ENCODE results near the gene CEACAM3. TPM values are rescaled to one million over a fixed set of nuclear protein-coding genes. Genes with fewer than 3 reads are reported as not detected.

CEACAM3 gene
- total RNA-seq, 1 experiment from 2014 or later, result not detected

- Mint-ChIP-seq H3K36me3 (ENCODE audit: insufficient read depth, unreplicated experiment) (no peaks in the 10 kb centered on the region), H3K4me1 (ENCODE audit: insufficient read depth, unreplicated experiment) (no peaks in the 10 kb centered on the region), H3K27me3 (ENCODE audit: insufficient read depth, unreplicated experiment) (peaks cover 56% of the 10 kb centered on the region), H3K27ac (ENCODE audit: low read depth, unreplicated experiment) (no peak overlapping the region), H3K9me3 (ENCODE audit: unreplicated experiment) (no peaks in the 10 kb centered on the region), H3K4me3 (ENCODE audit: unreplicated experiment) (no peak overlapping the region)
- no peak for TF ChIP-seq CTCF (IDR thresholded peaks at IDR 0.05; ENCODE audit: unreplicated experiment)
- no TSS peak for BruUV-seq (replicated peaks)
- ChIA-PET POLR2A (no interaction called here), CTCF (interaction anchor here (0.8 to 1.8 kb wide), 2 partner anchors 15 to 25 kb away, joined by 4 to 10 read pairs; no protein-coding TSS in a partner anchor)
- intact Hi-C loops (cut with micrococcal nuclease), result no loop called here
- DNase-seq (ENCODE audit: unreplicated experiment), result no peak
Observed at GRCh38 chr19:41810301-41810700, 13.9 kb downstream of the CEACAM3 start.

- TF ChIP-seq CTCF (IDR thresholded peaks at IDR 0.05; ENCODE audit: unreplicated experiment), result no peak
- ChIA-PET POLR2A (no interaction called here), CTCF (interaction anchor here (0.5 to 1.8 kb wide), 5 partner anchors 16 to 155 kb away, joined by 3 to 10 read pairs (median 4); no protein-coding TSS in a partner anchor)
- Mint-ChIP-seq H3K27me3 (ENCODE audit: insufficient read depth, unreplicated experiment) (peaks cover 49% of the 10 kb centered on the region), H3K36me3 (ENCODE audit: insufficient read depth, unreplicated experiment) (no peaks in the 10 kb centered on the region), H3K4me3 (ENCODE audit: unreplicated experiment) (no peak overlapping the region), H3K4me1 (ENCODE audit: insufficient read depth, unreplicated experiment) (no peaks in the 10 kb centered on the region), H3K9me3 (ENCODE audit: unreplicated experiment) (no peaks in the 10 kb centered on the region), H3K27ac (ENCODE audit: low read depth, unreplicated experiment) (no peak overlapping the region)
- BruUV-seq (replicated peaks), result no TSS peak
- no peak for DNase-seq (ENCODE audit: unreplicated experiment)
- intact Hi-C loops (cut with micrococcal nuclease), result no loop called here
Observed at GRCh38 chr19:41811036-41811435, 14.6 kb downstream of the CEACAM3 start.

GRCh38 chr19:41811981-41812380, 15.6 kb downstream of the CEACAM3 start:
- BruUV-seq (replicated peaks), result no TSS peak
- ChIA-PET POLR2A (no interaction called here), CTCF (interaction anchor here (0.7 to 0.9 kb wide), 2 partner anchors 19 to 24 kb away, joined by 4 read pairs; no protein-coding TSS in a partner anchor)
- Mint-ChIP-seq H3K27me3 (ENCODE audit: insufficient read depth, unreplicated experiment) (peaks cover 39% of the 10 kb centered on the region), H3K9me3 (ENCODE audit: unreplicated experiment) (no peaks in the 10 kb centered on the region), H3K4me3 (ENCODE audit: unreplicated experiment) (no peak overlapping the region), H3K4me1 (ENCODE audit: insufficient read depth, unreplicated experiment) (no peaks in the 10 kb centered on the region), H3K27ac (ENCODE audit: low read depth, unreplicated experiment) (no peak overlapping the region), H3K36me3 (ENCODE audit: insufficient read depth, unreplicated experiment) (no peaks in the 10 kb centered on the region)
- intact Hi-C loops (cut with micrococcal nuclease), result no loop called here
- no peak for DNase-seq (ENCODE audit: unreplicated experiment)
- no peak for TF ChIP-seq CTCF (IDR thresholded peaks at IDR 0.05; ENCODE audit: unreplicated experiment)

- CTCF ChIA-PET, result no interaction called here
- H3K9me3 Mint-ChIP-seq (ENCODE audit: unreplicated experiment), result no peaks in the 10 kb centered on the region
- no peak for DNase-seq (ENCODE audit: unreplicated experiment)
- no peaks in the 10 kb centered on the region for H3K4me1 Mint-ChIP-seq (ENCODE audit: insufficient read depth, unreplicated experiment)
- H3K27me3 Mint-ChIP-seq (ENCODE audit: insufficient read depth, unreplicated experiment), result peaks cover 32% of the 10 kb centered on the region
- POLR2A ChIA-PET, result no interaction called here
- intact Hi-C loops (cut with micrococcal nuclease), result no loop called here
- no peak overlapping the region for H3K27ac Mint-ChIP-seq (ENCODE audit: low read depth, unreplicated experiment)
- TF ChIP-seq CTCF (IDR thresholded peaks at IDR 0.05; ENCODE audit: unreplicated experiment), result no peak
- no TSS peak for BruUV-seq (replicated peaks)
- H3K36me3 Mint-ChIP-seq (ENCODE audit: insufficient read depth, unreplicated experiment), result no peaks in the 10 kb centered on the region
- H3K4me3 Mint-ChIP-seq (ENCODE audit: unreplicated experiment), result no peak overlapping the region
Observed at GRCh38 chr19:41813911-41814310, 17.5 kb downstream of the CEACAM3 start.
